ENCODE results near the gene CACNG6. TPM values are rescaled to one million over a fixed set of nuclear protein-coding genes. Genes with fewer than 3 reads are reported as not detected.

CACNG6 gene
- total RNA-seq, 1 experiment from 2014 or later: not detected

GRCh38 chr19:53966931-53967330 is 24.5 kb upstream of the CACNG6 start:
- Histone ChIP-seq H3K9me3 (ENCODE audit: low read length) (no peaks in the 10 kb centered on the region), H3K9me2 (replicated peaks; ENCODE audit: low read length) (no peaks in the 10 kb centered on the region), H4K20me1 (ENCODE audit: low read length) (no peaks in the 10 kb centered on the region), H3K79me2 (ENCODE audit: low read length) (no peaks in the 10 kb centered on the region), H3K27ac (ENCODE audit: low read length) (no peak overlapping the region), H3K4me3 (ENCODE audit: low read length) (no peak overlapping the region), H3K9ac (ENCODE audit: low read length) (no peak overlapping the region), H3K36me3 (ENCODE audit: low read depth, low read length) (no peaks in the 10 kb centered on the region), H3F3A (ENCODE audit: low read length, unreplicated experiment) (no peaks in the 10 kb centered on the region), H2AFZ (ENCODE audit: low read length) (no peak overlapping the region), H3K4me1 (ENCODE audit: insufficient read depth, low read length) (no peaks in the 10 kb centered on the region), H3K4me2 (ENCODE audit: low read length) (no peak overlapping the region), H3K27me3 (ENCODE audit: low read length) (peaks cover 21% of the 10 kb centered on the region)
- intact Hi-C loops (cut with micrococcal nuclease): no loop called here
- TF ChIP-seq EZH2phosphoT487 (IDR thresholded peaks at IDR 0.05; ENCODE audit: borderline replicate concordance, low read length) (no peak), EZH2 (IDR thresholded peaks at IDR 0.05; ENCODE audit: low read length, unreplicated experiment) (no peak)
- TF ChIP-seq, protein P1, sequence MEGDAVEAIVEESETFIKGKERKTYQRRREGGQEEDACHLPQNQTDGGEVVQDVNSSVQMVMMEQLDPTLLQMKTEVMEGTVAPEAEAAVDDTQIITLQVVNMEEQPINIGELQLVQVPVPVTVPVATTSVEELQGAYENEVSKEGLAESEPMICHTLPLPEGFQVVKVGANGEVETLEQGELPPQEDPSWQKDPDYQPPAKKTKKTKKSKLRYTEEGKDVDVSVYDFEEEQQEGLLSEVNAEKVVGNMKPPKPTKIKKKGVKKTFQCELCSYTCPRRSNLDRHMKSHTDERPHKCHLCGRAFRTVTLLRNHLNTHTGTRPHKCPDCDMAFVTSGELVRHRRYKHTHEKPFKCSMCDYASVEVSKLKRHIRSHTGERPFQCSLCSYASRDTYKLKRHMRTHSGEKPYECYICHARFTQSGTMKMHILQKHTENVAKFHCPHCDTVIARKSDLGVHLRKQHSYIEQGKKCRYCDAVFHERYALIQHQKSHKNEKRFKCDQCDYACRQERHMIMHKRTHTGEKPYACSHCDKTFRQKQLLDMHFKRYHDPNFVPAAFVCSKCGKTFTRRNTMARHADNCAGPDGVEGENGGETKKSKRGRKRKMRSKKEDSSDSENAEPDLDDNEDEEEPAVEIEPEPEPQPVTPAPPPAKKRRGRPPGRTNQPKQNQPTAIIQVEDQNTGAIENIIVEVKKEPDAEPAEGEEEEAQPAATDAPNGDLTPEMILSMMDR (conservative IDR thresholded peaks at IDR 0.05; ENCODE audit: low read depth, low read length): no peak
- ChIA-PET CTCF (no interaction called here), POLR2A (ENCODE audit: unreplicated experiment) (no interaction called here)
- DNase-seq (no peak), ATAC-seq (no peak; the same call in 1 of the 2 replicates)
- no TSS peak for BruUV-seq (replicated peaks)

DNA sequence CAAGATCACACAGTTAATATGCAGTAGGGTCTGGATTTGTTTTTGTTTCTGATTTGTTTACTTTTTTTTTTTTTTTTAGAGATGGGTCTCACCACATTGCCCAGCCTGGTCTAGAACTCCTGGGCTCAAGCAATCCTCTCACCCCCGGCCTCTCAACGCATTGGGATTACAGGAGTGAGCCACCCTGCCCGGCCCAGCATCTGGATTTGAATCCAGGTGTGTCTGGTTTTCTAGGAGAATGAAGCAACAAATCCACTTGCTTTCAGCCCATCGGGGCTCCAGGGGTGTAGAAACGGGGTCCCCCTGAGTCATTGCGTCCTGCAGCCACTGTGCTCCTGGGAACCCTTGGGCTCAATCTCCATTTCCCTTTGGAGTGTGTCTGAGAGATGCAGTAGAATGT is 22.1 kb upstream of the CACNG6 start:
- ChIA-PET POLR2A (ENCODE audit: unreplicated experiment) (no interaction called here), CTCF (no interaction called here)
- no peak overlapping the region for H3K9ac ChIP-seq (ENCODE audit: low read length)
- no peak overlapping the region for H3K27ac ChIP-seq (ENCODE audit: low read length)
- no peak for ATAC-seq
- H3K79me2 ChIP-seq (ENCODE audit: low read length): no peaks in the 10 kb centered on the region
- H3K4me2 ChIP-seq (ENCODE audit: low read length): no peak overlapping the region
- BruUV-seq (replicated peaks): no TSS peak
- H3K27me3 ChIP-seq (ENCODE audit: low read length): peaks cover 6% of the 10 kb centered on the region; the same call in 1 of the 2 replicates
- H3F3A ChIP-seq (ENCODE audit: low read length, unreplicated experiment): no peaks in the 10 kb centered on the region
- no peaks in the 10 kb centered on the region for H4K20me1 ChIP-seq (ENCODE audit: low read length)
- H3K4me1 ChIP-seq (ENCODE audit: insufficient read depth, low read length): no peaks in the 10 kb centered on the region
- no peaks in the 10 kb centered on the region for H3K9me2 ChIP-seq (replicated peaks; ENCODE audit: low read length)
- H3K4me3 ChIP-seq (ENCODE audit: low read length): no peak overlapping the region
- intact Hi-C loops (cut with micrococcal nuclease): no loop called here
- TF ChIP-seq, protein P1 (conservative IDR thresholded peaks at IDR 0.05; ENCODE audit: low read depth, low read length): no peak
- TF ChIP-seq EZH2 (IDR thresholded peaks at IDR 0.05; ENCODE audit: low read length, unreplicated experiment): no peak
- no peak for TF ChIP-seq EZH2phosphoT487 (IDR thresholded peaks at IDR 0.05; ENCODE audit: borderline replicate concordance, low read length)
- no peaks in the 10 kb centered on the region for H3K36me3 ChIP-seq (ENCODE audit: low read depth, low read length)
- no peaks in the 10 kb centered on the region for H3K9me3 ChIP-seq (ENCODE audit: low read length)
- H2AFZ ChIP-seq (ENCODE audit: low read length): no peak overlapping the region
- no peak for DNase-seq

DNA sequence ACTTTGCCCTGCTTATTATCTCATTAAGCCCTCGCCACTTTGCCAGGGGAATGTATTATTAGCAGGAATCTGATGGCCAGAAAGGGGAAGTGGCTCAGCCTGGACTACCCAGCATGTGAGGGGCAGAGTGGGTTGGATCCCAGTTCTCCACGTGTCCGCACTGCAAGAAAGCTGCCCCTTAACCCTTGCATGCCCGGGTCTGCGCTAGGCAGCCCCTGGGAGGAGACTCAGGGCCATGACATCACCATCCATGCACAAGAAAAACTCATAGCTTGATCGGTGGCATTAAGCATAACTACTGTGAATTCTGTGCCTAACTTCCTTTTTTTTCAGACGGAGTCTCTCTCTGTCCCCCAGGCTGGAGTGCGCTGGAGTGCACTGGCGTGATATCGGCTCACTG is 19.8 kb upstream of the CACNG6 start:
- Histone ChIP-seq H3K79me2 (ENCODE audit: low read length) (no peaks in the 10 kb centered on the region), H3K36me3 (ENCODE audit: low read depth, low read length) (no peaks in the 10 kb centered on the region), H3K4me1 (ENCODE audit: insufficient read depth, low read length) (no peaks in the 10 kb centered on the region), H3K27ac (ENCODE audit: low read length) (no peak overlapping the region), H3K27me3 (ENCODE audit: low read length) (no peaks in the 10 kb centered on the region), H3K4me2 (ENCODE audit: low read length) (no peak overlapping the region), H4K20me1 (ENCODE audit: low read length) (no peaks in the 10 kb centered on the region), H2AFZ (ENCODE audit: low read length) (no peak overlapping the region), H3K9ac (ENCODE audit: low read length) (no peak overlapping the region), H3K9me3 (ENCODE audit: low read length) (no peaks in the 10 kb centered on the region), H3K9me2 (replicated peaks; ENCODE audit: low read length) (no peaks in the 10 kb centered on the region), H3F3A (ENCODE audit: low read length, unreplicated experiment) (no peaks in the 10 kb centered on the region), H3K4me3 (ENCODE audit: low read length) (no peak overlapping the region)
- no peak for DNase-seq
- no peak for TF ChIP-seq EZH2 (IDR thresholded peaks at IDR 0.05; ENCODE audit: low read length, unreplicated experiment)
- no peak for TF ChIP-seq EZH2phosphoT487 (IDR thresholded peaks at IDR 0.05; ENCODE audit: borderline replicate concordance, low read length)
- TF ChIP-seq, protein P1 (conservative IDR thresholded peaks at IDR 0.05; ENCODE audit: low read depth, low read length): no peak
- no TSS peak for BruUV-seq (replicated peaks)
- POLR2A ChIA-PET (ENCODE audit: unreplicated experiment): no interaction called here
- ATAC-seq: no peak
- intact Hi-C loops (cut with micrococcal nuclease): loop anchor here (10.0 kb wide), 1 partner anchor 67 kb away; the partner anchor contains the start of gene CACNG7
- CTCF ChIA-PET: no interaction called here
